GM12878 (cell line): Measurements from ENCODE around the gene RAB8A. TPM values are rescaled to one million over a fixed set of nuclear protein-coding genes. Genes with fewer than 3 reads are reported as not detected.

ENCODE experiments used
- PAX5 ChIP-seq: IDR thresholded peaks from 2 replicates; pipeline ENCODE4 v1.6.1; 2011; ENCODE audit warnings: low read depth, low read length, borderline replicate concordance
- SKIL ChIP-seq: fragments of 450-650 bp; IDR thresholded peaks from 2 replicates; pipeline ENCODE4 v1.6.1; 2017; ENCODE audit warnings: mild to moderate bottlenecking, low read depth, inconsistent platforms; ENCODE audit not compliant: poor library complexity, severe bottlenecking
- SPI1 ChIP-seq: IDR thresholded peaks from 2 replicates; pipeline ENCODE4 v1.6.1; 2011; ENCODE audit warnings: low read depth, mild to moderate bottlenecking, low read length, moderate library complexity, borderline replicate concordance; ENCODE audit not compliant: insufficient read depth
- ZBTB11 ChIP-seq: fragments of 450-650 bp; formaldehyde crosslinking; IDR thresholded peaks from 2 replicates; pipeline ENCODE4 v1.5.0; 2022; ENCODE audit warnings: mild to moderate bottlenecking, missing genetic modification characterization
- ZBTB40 ChIP-seq: fragments of 450-650 bp; IDR thresholded peaks from 2 replicates; pipeline ENCODE4 v1.6.1; 2016; ENCODE audit warnings: mild to moderate bottlenecking, moderate library complexity, borderline replicate concordance
- ZNF274 ChIP-seq: IDR thresholded peaks from one replicate; pipeline ENCODE4 v1.8.0; 2011; ENCODE audit not compliant: insufficient read length, insufficient read depth
- polyA plus RNA-seq, 11 experiments: library from polyadenylated mRNA; depleted of rRNA in 4 of 11; unstranded in 6 of 11; stranded (reverse) in 5 of 11; fragments of >200 nt; fragmentation: Nextera tagmentation in 4 of 11; fragmentation: Illumina TruSeq in 1 of 11; extraction: Ambion mirVana in 4 of 11; extraction: Trizol in 1 of 11; gene quantifications; 1 replicate in 1 of 11; 2 replicates in 10 of 11; pipeline versions ENCODE4 v1.2.1 to v1.2.3, GENCODE V29; 2011 to 2016; ENCODE audit warnings: inconsistent platforms in 2 of 11, missing spikeins in 2 of 11, low read depth in 1 of 11
- total RNA-seq, 4 experiments: library from RNA; depleted of rRNA in 3 of 4; stranded (reverse); fragments of >200 nt in 3 of 4; fragmentation: Illumina TruSeq in 1 of 4; extraction: Trizol in 1 of 4; gene quantifications; 2 replicates each; pipeline versions ENCODE4 v1.2.1 to v1.2.3, GENCODE V29; 2013 to 2021

The RAB8A gene
- total and polyA plus RNA-seq, 10 of the 15 experiments (the other 5 are each of a cell fraction or from before 2014, with no cell fraction given) = 23.9 to 314 (median 185) TPM

GRCh38 chr19:16117594-16118033 lies 5.9 kb downstream of the RAB8A start (continued):
- TF ChIP-seq SKIL (no peak), SPI1 (no peak), ZBTB11 (CRISPR knock-in tag) (no peak), ZBTB40 (no peak), PAX5 (peak; percentile 68; the same call in 1 of the 2 replicates), ZNF274 (no peak)
